Left lobe of liver (tissue), 2 donors: ENCODE data around the gene PDLIM4. TPM values are rescaled to one million over a fixed set of nuclear protein-coding genes. Genes with fewer than 3 reads are reported as not detected.
A peak's percentile ranks its signal among the peaks of the same experiment; 100 is the strongest.

Experiments used
- ATAC-seq: fragments of 200-7000 bp; cut with Tn5 transposase; one replicate; pipeline ENCODE4 v1.9.1; 2020; ENCODE audit warnings: mild to moderate bottlenecking, moderate library complexity
- DNase-seq: peaks from one replicate; pipeline ENCODE4 v3.0.0-alpha.2; 2020; ENCODE audit warnings: low spot score
- total RNA-seq: library from RNA; stranded (reverse); gene quantifications from one replicate; pipeline ENCODE4 v1.2.1, GENCODE V29; 2021
- donor health status: DM: no; HTN: no; CAD: no; lungs with moderate emphysema.
- donor health status: DM: no; HTN: yes; CAD: no.

Gene PDLIM4
- total RNA-seq, 1 donor from 2014 or later: 0.88 TPM

DNA sequence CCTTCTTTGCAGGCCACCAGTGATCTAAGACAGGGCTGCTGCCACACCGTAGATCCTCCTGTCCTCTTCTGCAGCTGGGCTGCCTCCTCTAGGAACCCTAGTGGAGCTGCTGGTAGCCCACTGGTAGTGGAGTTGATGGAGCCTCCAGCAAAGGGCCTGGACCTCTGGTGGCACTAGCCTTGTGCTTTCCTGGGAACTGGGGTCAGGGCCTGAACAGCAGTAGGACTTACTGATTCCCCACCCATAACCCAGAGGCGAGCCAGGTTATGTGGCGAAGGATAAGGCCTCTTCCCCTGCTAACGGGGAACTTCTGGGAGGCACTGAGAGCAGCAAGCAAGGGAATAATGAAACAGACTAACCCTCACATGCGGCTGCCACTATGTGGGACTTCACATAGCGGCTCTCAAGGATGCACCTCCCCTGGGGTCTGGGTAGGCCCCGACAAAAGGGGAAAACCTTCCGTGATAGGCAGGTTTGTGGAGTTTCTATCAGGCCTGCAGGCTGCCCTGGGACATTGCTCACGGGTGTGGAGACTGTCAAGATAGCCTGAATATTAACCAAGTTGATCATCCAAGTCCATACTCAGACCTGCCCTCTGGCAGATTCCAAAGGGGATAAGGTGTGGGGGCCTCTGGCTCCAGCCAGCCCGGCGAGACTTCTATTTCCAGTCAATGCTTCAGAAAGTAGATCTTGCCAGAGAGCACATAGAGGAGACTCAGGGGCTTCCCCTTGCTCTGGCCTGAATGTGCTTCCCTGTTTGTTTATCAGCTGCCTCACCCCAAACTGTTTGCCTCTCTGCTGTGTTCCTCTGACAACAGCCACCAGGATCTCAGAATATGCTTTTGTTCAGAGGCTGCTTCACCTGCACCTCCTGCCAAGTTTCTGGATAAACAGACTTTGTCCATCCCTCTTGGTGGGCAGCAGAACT, 44.1 kb downstream of the PDLIM4 start:
- peak; percentile 41 for DNase-seq
- ATAC-seq: peak; percentile 47

DNA sequence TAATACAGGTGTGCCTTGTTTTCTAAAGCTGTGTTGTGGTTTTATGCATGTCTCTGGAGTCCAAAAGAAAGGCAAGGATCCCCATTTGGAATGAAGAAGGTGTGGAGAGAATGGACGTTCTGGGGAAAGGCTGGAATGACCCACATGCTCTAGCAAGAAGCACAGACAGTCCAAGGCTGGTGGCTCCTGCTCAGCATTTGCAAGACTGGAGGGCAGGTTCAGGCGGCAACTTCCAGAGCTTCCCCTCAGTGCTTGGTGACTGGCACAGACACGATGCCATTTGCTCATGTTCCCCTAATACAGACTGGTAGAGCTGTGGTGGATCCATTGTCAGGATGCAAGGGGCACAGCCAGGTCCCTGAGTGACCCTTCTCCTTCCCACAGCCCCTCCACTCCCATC, 44.9 kb downstream of the PDLIM4 start:
- ATAC-seq (no peak), DNase-seq (no peak)

DNA sequence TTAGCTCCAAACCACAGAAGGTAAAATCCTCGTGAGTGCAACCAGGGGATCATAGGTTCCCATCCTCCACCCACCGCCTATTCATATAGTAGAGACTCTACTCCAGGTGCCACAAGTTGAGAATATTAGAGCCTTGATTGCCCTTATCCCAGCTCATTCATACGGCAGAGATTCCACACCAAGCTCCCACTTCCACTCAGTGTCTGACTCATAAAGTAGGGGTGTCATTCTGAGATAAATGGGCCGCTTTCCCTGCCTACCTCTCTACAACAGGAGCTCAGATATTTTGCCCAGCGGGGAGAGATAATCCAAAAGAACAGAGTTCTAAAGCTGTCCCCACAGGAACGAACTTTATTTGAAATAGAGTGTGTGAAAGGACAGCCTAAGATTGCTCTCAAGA, 46.1 kb downstream of the PDLIM4 start:
- ATAC-seq: no peak
- DNase-seq: no peak

DNA sequence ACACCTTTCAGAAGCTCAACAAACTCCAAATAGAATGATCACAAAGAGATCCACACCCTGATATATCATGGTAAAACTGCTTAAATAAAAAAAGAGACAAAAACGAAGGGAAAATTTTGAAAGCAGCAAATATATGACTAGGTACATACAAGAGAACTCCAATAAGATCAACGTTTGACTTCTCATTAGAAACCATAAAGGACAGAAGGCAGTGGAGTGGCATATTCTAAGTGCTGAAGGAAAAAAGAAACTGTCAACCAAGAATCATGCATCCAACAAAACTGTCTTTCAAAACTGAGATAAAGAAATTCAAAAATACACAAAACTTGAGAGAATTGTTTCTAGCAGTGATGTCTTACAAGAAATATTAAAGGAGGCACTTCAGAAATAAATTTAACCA, 47.9 kb downstream of the PDLIM4 start:
- DNase-seq (no peak), ATAC-seq (no peak)

DNA sequence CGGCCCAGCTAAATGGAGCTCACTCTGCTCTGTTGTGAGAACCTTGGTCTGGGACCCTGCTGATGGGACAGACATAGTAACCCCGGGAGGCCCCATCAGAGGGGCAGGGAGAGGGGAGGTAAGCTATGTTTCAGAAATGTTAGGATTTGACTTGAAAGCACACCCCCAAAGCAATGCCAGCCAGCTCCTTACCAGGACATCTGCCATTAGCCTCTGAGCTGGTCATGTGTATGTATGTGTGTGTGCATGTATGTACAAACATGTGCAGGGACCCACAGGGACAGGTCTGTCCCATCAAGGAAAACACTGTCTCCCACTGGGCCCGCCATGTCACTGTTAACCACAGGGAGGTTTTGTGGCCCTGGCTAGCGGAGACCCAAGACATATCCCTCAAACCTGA, 51.2 kb downstream of the PDLIM4 start:
- no peak for ATAC-seq
- DNase-seq: no peak

DNA sequence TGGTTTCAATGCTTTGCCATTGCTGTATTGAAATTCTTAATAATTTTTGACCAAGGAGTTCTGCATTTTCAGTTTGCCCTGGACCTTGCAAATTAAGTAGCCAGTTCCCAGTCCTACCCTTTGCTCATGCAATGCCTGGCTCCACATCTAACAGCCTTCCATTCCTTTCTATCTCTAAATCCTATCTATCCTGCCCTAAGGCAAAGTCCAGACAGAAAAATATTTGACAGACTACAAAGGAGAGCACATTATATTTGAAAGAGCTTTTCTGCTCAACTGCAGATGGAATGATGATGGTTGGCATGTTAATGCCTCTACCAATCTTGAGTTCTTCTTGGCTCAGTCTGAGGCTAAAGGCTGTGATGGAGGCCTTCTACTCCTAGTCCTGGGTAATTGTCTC, 52.2 kb downstream of the PDLIM4 start:
- DNase-seq (no peak), ATAC-seq (no peak)

DNA sequence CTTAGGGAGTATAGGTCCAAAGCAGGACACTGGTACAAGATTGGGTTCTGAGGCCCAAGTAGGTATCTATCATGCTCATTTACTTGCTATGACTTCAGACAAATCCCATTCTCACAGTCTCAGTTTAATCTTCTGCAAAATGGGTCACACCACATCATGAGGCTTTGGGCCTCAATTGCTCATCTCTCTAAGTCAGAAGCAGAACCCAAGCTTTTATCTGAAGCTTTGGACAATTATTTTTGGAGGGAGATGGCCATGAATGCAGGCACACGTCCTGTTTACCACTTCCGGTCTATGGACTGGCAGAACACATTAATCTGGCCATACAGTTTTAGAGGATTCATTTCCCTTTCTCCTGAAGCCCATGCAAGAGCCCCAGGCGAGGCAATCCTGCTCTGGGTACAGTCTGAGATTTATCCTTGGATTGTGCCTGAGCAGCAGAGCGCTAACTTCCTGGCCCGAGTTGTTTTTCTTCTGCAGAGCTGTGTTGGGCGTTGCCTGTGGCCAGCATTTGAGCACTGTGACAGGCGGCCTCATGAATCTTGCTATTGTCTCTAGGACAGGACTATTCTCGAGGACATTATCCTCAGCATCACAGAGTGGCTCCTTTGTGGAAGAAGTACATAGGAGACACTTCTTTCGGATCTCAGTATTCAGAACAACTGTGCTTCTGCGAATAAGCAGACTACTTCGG, 52.8 kb downstream of the PDLIM4 start:
- no peak for DNase-seq
- no peak for ATAC-seq

DNA sequence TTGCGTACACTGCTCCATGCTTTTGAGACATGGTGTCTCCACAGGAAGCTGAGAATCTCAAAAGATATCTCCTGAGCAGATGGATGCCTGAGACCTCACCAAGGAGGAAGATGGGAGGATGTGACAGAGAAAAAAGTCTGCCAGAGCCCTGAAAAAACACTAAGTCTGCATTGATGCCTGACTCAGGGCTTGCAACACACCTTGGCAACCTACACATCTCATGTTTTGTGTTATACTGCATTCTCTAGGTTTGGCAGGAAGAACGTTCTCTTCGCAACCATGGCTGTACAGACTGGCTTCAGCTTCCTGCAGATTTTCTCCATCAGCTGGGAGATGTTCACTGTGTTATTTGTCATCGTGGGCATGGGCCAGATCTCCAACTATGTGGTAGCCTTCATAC, 55.9 kb downstream of the PDLIM4 start:
- DNase-seq (no peak), ATAC-seq (no peak)

DNA sequence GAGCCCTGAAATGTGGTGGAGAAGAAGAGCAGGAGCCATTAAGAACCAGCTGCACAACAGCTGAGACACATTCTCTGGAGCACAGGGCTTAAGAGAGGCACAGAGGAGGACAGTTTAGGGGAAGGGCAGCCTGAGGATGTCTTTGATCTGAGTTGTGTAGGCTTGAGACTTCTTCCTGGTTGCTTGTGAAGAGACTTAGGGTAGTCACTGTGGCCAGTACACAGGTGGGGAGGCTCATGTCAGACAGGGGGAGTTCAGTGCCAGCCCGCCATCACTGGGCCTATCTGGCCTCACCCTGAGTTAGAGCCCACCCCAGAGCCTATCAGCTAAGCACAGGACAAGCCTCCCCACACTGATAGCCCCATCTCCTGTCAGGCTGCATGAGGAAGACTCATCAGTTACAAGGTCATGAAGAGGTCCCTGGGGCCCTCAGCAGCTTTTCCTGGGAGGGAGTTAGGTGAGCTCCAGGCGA, 56.5 kb downstream of the PDLIM4 start:
- DNase-seq: no peak

DNA sequence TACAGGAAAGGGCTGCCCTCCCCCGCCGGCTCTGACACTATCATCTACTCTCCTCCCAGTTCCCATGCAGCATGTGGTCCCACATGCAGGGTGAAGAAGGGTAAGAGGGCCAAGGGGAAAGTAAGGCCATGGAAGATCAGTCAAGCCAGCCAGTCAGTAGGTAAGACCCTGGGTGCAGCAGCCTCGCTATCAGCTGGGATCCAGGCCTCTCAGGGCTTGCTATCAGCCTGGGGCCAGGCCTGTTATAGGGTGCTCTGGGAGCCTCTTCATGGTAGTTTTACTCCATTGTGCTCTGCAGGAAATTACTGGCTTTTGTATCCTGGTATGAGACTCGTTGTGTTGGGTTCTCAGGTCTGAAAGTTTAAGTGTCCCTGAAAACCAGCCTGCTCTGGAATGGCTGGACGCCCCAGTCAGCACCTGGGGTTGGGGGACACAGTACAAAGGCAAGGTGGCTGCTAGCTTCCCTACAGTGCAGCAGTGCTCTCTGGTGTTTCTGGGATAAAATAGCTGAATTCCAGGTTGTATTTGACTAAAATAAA, 58.1 kb downstream of the PDLIM4 start:
- ATAC-seq: no peak
- DNase-seq: no peak

More for the DNA sequence above, 56.5 kb downstream of the PDLIM4 start:
- no peak for ATAC-seq

DNA sequence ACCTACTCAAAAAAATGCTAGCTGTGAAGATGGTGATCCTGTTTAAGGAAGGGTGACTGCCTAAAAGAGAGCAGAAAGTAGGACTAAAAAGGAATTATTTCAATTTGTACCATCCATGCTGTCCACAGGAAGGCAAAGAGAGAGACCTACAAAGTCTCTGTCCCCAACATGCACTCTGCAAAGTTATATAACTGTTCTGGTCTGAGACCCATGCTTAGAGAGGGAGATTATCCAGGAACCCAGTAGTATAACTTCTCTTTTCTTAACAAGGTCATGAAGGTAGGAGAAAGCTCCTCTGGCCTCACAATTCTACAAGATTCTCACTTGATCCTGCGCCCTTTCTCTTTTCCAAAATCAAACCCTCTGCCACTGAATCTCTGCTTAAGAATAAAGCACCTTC, 62.5 kb downstream of the PDLIM4 start:
- ATAC-seq (no peak), DNase-seq (no peak)

DNA sequence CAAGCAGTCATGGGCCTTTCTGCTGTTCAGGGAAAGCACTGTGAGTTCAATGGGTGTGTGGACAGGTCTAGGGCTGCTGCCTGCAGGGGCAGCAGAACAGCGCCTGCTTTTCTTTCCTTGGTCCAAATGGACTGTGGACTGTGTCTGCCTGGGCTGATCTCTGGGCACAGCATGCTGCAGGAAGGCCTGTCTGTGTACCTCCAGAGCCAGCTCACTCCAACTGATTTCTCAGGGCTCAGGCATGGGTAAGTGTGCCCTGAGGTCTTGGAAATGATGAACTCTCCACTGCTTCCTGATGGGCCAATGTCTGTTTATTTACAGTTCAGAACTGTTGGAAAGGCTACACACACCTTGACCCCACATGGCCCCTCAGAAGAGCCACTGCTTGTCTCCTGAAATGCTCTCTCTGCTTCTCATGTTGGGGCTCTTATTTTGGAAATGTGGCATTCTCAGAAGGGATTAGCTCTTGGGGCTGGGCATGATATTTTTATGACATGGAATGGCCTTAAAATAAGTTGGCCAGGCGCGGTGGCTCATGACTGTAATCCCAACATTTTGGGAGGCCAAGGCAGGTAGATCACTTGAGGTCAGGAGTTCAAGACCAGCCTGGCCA, 63.7 kb downstream of the PDLIM4 start:
- ATAC-seq: peak; percentile 99
- peak; percentile 84 for DNase-seq

DNA sequence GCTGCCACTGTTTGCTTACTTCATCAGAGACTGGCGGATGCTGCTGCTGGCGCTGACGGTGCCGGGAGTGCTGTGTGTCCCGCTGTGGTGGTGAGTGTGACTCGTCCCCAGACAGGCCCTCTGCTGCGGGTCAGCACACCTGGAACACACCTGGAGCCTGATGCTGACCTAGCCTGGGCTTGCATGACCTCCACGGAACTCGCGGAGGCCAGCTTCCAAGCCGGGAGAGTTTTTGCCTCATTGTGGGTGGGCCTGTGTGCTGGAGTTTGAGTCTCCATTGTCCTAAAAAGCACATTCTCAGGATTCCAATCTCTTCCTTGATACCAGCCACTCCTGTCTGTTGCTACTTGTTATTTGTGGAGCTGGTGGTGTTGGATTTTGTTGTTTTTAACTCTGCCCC, 64.8 kb downstream of the PDLIM4 start:
- no peak for DNase-seq
- ATAC-seq: no peak

Other genes with a start within 250 kb of the PDLIM4 start
- 3.7 TPM for gene ACSL6, start 246.0 kb upstream of the PDLIM4 start, total RNA-seq
- gene IL3, start 197.0 kb upstream of the PDLIM4 start, total RNA-seq: not detected
- not detected for gene CSF2, start 183.9 kb upstream of the PDLIM4 start, total RNA-seq
- gene P4HA2, start 29.8 kb upstream of the PDLIM4 start, total RNA-seq: 13.8 TPM
- 0.20 TPM for gene SLC22A4, start 36.7 kb downstream of the PDLIM4 start, total RNA-seq
- 8.8 TPM for gene SLC22A5, start 112.0 kb downstream of the PDLIM4 start, total RNA-seq
- gene IRF1, start 233.1 kb downstream of the PDLIM4 start, total RNA-seq: 24.8 TPM